Tibial nerve (tissue), 4 donors: ENCODE measurements around the gene ASPDH.

Source experiments
- CTCF ChIP-seq, 5 experiments: fragments of 200-600 bp in 3 of 5; fragments of 450-650 bp in 2 of 5; sonication (generic) in 3 of 5; IDR thresholded peaks; one replicate each; pipeline ENCODE4 v1.5.1; 2016 to 2019; ENCODE audit warnings: antibody characterized with exemption in 5 of 5, mild to moderate bottlenecking in 3 of 5, moderate library complexity in 2 of 5
- EP300 ChIP-seq, 2 donors: sonication (generic); formaldehyde crosslinking; IDR thresholded peaks; one replicate each; pipeline ENCODE4 v1.6.1; 2017; ENCODE audit warnings: antibody characterized with exemption in 2 of 2, mild to moderate bottlenecking in 1 of 2

DNA sequence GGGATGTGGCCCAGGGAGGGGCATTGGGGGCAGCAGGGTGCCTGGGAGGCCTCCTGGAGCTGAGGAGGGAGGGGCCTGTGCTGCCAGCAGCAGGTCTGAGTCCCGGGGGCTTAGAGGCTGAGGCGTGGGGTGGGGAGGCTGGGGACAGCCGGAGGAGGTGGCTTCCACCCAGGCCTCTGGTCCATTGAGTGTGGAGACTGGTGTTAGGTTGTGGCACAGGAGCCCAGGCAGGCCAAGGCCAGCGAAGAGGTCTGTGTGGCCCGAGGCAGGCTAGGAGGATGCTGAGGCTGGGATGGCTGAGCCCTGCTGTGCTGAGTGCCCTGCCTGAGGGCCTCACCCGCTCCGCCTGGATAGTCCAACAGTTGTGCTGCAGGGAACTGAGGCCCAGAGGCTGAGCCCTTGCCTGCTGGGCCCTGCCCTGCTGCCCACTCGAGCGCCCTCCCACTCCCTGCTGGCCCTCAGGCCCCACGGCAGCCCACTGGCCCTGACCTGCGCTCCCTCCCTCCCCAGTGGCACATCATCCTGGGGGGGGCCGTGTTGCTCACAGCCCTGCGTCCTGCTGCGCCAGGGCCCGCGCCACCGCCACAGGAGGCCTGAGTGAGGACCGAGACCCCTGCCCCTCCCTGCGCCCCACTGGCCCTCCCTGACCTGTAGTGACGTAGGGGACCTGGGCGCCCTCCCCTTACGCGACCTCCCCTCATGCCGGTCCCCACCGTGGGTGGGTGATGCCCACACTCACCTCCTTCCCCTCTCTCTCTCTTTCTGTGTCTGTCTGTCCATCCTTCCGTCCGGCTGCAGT is 32.2 kb downstream of the ASPDH start:
- TF ChIP-seq EP300 (IDR thresholded peaks at IDR 0.05) (no peak), CTCF (IDR thresholded peaks at IDR 0.05) (no peak)
